Activated CD4-positive, alpha-beta T cell treated with anti-CD3 and anti-CD28 coated beads for 4 hours (primary cell): Measurements from ENCODE around the gene ITGA1.

Experiments
- DNase-seq, 2 donors: peaks; one replicate each; pipeline ENCODE4 v3.0.0-alpha.2; 2020

ITGA1 gene

DNA sequence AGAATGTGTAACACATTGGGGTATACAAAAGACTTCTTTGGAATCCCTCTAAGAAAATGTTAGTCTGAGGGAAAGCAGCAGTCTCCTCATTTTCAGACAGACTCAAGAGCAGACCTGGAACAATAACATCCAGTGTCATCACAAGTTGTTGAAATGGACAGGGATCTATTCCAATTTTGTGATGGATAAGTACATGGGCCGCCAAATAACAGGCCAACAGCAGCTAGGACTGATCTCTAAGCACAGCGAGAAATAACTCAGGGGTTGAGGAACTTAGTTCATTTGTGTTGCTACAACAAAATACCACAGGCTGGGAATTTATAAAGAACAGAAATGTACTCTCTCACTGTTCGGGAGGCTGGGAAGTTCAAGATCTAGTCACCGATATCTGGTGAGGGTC lies 193.8 kb downstream of the ITGA1 start:
- DNase-seq: no peak

DNA sequence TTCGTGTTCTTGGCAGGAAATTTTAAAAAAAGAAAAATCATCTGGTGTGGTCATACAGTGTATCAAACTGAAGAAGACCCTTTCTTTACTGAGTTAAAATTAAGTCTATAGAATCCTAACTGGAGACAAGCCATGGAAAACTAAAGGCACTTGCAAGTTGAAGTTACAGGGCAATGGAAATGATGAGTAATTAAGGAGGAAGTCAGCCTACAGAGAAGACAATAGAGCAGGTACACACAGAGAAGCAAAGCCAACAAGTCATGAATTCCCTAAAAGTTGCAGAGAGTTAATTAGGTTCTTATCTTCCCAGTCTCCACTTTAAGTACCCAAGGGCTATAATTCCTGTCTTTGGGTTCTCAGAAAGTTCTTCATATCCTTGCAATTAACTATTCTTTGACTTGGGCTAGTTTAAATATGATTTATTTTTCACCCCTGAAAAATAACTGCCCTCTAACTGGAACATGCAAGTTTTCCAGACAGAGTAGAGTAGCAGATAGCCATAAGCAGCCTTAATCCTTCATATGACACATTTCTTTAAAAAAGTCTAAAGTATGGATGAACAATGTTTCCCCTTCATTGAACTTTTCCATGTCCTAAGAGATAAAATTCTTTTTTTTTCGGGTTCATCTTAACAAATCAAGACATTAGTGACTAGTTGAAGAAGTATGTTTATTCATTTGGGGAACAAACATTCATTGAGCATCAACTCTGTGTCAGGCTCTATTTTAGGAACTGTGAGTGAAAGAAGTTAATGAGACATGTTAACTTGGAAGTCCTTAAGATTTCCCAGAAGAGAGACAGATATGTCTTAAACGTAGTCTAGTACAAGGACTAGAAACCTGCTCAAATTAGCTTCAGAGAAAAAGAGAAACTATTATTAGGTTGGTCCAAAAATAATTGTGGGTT lies 196.3 kb downstream of the ITGA1 start:
- no peak for DNase-seq

DNA sequence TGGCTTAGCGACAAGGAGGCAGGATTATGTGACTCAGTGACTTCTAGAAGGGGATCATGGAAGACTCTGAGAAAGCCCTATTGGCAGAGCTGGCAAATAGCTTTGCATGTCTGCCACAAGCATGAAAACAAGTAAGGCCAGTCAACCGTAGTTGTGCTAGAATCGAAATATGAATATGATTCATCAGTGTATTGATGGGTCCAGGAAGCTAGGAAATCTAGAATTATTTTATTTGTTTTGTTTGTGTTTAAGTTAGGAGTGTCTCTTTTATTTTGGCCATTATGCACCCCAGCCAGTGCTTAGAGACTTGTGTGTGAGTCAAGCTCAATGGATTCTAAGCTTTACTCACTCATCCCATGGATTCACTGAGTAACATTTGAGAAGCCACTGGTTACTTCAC lies 197.6 kb downstream of the ITGA1 start:
- DNase-seq: no peak

DNA sequence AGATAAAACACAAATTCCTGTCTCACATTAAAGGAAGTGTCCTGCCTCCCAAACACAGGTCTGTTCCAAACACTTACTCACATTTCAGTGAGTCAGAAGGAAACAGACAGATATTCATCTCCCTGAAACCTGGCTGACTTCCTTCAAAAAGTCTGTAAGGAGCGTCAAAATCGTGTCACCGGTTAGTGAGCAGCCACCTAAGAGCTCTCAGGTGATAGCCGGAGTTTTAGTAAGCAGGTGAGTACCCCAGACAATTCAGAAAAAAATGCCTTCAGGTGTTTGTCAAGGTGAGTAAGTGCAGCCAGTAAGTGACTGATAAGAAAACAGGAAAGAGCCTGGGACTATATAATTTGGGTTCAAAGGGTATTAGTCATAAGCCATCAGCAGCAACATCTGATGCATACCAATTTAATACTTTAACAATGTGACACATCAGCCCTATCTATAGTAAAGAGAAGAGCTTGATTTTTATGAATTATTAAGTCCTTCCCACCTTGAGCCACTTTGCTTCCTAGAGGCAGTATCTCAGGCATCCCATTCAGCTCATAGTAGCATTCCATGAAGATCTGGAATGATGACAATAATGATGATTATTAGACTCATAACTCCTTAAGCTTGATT lies 200.1 kb downstream of the ITGA1 start:
- DNase-seq: peak; percentile 8 to 20

DNA sequence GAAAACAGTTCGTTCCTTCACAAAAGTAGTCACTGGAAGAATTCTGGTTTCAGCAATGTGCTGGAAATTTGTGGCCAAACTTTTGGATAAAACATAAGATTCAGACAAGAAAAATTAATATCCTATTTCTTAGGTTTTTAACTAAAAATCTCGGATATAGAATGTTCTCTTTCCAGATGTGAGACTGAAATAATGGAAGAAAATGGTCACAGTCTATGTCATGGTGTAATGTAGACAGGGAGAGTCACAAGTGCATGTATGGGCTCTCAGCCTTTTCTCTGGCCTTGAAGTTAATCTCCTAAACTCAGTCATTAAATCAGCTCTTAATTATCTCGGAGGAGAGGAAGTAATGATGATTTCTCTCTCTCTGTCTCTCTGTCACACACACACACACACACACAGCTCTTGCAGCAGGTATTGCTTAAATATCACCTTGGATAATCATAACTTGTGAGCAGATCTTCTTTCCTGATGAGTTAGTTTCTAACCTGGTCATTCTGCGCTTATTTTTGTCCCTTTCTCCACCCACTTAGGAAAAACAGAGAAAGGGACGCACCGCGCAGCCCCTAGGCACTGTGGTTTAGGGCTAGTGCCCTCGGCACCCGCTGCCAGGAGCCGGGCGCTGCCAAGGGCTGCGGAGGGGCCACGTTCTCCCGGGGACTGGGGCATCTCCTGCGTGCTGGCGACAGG lies 200.8 kb downstream of the ITGA1 start:
- peak in 1 of 2 donors; percentile 20 for DNase-seq

DNA sequence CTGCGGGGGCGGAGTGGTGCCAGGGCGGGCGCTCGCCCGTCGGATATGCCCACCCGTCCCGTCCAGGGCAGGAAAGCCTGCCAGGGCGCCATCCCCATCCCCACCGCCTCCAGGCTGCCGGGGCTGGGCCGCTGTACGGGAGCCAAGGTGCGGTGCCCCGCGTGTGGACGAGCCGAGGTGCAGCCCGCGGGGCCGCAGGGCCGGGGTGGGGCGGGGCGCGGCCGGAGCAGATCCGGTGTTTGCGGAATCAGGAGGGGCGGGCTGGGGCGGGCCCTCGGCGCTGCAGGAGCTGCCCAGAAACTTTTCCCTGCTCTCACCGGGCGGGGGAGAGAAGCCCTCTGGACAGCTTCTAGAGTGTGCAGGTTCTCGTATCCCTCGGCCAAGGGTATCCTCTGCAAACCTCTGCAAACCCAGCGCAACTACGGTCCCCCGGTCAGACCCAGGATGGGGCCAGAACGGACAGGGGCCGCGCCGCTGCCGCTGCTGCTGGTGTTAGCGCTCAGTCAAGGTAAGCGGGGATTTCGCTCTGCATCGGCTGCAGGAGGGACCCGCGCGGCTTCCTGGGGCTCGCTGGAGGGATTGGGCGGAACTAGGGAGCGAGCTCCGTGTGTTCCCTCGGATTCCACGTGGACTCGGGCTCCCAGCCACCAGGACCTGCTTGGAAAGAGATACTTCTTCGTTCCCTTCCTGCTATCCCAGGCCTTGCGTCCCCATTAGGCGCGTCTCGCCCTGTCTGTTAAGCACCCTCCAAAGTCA lies 201.5 kb downstream of the ITGA1 start, which contains the start of gene ITGA2:
ITGA2 (plus strand) TSS at position 328 of the 756 bp plus-strand sequence; CDS start at position 445, 117 bp downstream.
- peak; percentile 2 to 12 for DNase-seq

DNA sequence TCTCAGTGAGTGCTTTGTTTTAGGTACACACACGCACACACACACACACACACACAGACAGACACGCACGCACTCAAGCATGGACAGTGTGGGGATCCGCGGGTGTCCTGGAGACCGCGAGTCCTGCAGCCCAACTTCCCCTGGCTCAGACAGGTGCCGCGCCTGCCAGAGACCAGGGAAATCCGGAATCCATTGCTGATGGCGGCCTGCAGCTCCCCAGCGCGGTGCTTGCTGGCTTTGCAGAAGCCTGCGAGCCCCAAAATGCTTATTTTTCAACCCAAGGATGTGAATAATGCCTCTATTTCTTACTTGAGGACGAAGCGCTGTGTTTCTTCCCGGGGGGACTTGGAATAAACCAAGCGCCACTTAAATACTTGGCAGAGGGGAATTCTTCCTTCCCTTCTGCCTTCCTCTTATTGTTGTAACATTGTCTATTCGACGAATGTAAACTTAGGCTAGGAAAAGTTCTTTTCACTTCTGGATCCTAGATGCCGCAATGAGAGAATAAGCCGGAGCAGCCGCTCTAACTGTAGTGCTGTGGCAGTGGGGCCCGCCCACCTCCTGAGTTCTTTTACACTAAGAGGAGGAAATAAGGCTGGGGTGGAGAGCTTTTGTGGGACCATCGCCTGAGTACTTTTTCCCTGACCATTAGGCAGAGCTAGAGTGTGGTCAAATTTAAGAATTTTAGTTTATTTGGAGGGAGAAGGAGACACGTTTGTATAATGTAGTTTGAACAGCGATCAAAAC lies 202.2 kb downstream of the ITGA1 start:
- DNase-seq: peak; percentile 15 to 23

DNA sequence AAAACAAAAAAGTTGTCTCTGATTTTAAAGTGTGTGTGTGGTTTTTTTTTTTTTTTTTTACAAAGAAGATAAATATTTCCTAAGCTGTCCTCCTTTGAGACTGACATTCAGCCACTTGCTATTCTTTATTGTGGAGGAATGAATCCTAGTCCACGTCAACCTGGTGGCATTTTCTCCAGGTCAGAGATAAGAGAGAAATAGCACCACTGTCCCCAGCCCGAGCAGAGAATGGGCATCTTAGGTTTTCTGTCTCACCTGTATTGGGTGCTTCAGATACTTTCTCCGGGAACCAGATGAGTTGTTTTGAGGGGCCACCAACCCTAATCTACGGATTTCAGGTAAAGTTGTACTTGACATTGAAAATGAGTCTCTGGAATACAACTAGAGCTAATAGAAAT lies 202.8 kb downstream of the ITGA1 start:
- DNase-seq: no peak

DNA sequence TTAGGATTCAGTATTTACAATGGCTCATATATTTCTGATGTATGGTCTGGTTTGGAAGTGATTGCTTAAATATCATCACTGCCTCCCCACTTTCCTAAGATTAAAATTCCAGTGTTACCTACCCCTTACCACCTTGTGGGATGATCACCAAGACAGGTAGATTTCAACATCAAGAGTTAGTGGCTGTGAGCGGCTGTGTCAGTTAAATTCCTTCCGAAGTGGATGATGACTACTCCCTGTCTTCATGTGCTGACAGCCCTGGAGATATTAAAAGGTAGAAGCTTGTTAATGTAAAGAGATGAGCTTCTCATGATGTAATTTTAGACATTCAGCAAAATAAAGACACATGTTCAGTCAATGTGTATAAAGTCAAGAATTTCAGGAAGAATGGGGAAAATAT lies 205.7 kb downstream of the ITGA1 start:
- no peak for DNase-seq

DNA sequence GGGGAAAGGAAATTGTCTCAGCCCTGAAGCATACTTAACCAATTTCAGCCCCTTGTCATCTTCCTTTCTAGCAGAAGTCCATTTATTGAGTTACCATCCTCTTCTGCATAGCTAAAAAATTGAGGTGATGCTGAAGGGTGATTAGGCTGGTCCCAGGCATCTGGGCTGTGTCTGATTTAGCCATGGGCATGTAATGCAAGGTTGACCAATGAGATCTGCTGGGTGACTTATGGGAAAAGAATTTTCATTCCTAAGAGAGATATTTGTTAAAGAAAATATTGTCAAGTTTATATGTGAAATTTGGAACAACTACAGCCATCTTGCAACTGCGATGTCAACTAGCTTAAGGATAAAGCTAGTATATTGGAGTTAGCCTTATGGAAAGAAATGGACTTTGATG lies 206.6 kb downstream of the ITGA1 start:
- DNase-seq: no peak

DNA sequence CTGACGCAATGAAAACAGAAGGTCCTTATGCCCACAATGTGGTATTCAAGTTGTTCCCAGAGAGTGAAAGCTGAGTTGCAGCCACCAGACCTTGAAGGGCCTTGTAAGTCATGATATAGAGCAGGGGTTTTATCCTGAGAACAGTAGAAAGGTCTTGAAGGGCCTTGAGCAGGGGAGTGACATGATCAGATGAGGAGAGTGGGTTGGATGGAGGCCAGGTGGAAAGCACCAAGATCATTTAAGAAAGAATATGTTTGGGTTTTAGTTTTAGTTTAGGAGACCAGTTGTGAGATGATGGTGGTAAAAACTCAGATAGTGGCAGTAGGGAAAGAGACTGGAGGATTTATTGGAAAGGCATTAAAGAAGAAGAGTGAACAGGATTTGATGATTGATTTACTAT lies 207.4 kb downstream of the ITGA1 start:
- no peak for DNase-seq

DNA sequence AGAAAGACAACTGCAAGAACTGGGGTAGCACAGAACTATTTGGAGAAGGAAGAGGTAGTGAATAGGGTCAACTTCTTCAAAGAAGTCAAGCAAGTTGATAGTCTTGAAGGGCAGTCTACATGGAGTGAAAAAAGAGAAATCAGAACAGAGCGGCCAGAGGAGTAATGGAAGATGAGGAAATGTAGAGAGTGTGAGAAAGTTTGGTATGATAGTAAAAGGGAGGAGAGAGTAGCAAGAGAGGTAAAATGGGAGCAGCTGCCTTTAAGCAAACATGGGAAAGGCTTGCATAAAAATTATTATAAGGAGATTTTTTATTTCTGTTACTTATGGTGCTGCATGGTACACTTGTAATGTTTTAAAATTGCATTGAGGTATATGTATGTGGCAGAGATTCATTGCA lies 208.2 kb downstream of the ITGA1 start:
- no peak for DNase-seq

DNA sequence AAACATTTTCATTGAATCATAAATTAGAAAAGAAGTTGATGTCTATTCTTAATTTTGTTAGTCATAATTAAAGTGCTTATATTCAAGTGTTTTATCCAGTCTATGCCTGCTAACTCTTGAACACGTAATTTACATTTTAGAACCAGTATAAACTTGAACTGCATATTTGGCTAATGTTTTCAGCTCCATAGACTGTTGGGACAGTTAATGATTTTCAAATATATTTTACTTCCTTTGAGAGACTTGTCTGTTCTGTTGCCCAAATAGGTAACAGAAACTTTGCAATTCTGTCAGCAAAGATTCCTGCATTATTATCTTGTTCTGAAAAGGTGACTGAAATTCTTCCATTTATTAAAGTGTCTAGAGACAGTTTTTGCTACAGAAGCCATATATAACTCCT lies 209.3 kb downstream of the ITGA1 start:
- no peak for DNase-seq

DNA sequence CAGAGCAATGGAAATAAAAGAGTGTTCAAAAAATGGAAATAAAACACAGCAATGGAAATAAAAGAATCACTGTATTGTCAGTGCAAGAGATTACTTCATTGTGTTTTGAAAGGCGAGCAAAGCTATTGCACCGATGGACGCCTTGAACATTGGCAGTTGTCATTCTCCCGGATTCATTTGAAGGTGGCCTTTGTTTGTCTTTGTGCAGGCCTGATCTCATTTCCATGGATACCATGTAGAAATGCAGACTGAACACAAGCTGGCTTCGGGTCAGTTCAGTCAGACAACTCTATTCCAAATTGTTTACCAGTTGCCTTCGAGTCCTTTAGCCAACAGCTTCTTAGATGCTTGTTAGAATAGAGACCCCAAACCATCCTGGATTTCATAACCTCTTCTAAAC lies 209.7 kb downstream of the ITGA1 start:
- DNase-seq: no peak

DNA sequence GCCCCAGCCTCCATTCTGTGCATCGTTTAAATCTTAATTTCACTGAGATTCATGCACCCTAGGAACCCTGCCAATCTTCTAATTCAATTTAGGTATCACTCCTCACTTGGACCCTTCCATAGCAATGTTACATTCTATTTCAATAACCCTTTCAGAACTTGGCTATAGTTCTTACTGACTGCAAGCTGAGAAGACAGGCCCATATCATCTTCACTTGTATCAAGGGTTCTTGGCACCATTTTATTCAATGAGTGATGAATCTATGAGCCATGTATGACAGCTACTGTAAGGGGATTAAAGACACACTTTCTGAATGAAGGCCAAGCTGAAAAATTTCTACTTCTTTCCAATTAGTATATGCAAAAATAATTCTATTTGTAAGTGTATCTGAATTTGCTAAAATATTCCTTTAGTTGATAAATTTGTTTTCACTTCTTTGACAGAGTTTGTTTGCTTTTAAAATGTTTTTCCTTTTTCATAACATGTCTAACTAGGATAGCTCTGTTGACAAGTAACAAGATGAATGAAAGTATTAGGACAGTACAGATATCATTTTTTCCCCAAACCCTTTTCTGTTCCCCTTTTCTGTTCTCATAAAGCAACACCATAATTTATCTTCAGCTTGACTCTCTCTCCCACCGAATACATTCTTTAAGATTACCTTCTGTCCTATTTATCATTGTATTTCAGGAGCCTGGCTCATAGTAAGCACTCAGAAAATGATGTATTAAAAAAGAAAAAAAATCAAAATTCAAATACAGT lies 211.0 kb downstream of the ITGA1 start:
- DNase-seq: no peak

DNA sequence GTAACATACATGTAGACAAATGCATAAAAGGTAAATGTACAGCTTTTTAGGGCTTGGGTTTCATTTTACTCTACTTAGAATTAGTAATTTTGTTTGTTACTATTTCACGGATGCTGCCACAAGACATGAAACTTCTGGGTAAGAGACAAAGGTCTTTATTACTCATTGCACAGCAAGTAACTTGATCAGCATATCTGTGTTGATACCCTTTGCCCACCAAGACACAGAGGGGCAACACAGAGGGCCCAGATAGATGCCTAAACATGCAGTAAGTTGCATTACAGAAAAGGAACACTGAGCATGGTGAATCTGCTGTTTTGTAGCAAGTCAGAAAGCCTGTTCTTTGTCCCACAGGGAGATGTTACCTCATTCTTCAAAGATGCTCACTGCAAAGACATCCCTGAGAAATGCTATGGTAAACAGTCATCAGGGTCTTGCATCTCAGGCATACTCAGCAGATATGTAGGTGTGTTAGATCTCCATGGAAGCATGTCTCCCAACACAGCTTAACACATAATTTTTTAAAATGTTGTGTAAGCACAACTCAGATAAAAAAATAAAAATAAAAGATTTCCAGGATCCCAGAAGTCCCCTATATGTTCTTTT lies 211.7 kb downstream of the ITGA1 start:
- DNase-seq: no peak

DNA sequence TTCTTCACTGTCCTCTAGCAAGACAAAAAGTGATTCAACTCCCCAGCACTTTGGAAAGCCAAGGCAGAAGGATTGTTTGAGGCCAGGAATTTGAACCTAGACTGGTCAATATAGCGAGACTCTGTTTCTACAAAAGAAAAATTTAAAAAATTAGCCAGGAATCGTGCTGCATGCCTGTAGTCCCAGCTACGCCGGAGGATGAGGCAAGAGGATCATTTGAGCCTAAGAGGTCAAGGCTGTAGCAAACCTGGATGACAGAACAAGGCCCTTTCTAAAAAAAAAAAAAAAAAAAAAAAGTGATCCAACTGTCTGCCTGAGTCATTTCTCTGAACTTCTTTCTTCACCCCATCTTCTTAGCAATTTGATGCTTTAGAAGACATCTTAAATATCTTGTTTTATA lies 213.8 kb downstream of the ITGA1 start:
- no peak for DNase-seq

DNA sequence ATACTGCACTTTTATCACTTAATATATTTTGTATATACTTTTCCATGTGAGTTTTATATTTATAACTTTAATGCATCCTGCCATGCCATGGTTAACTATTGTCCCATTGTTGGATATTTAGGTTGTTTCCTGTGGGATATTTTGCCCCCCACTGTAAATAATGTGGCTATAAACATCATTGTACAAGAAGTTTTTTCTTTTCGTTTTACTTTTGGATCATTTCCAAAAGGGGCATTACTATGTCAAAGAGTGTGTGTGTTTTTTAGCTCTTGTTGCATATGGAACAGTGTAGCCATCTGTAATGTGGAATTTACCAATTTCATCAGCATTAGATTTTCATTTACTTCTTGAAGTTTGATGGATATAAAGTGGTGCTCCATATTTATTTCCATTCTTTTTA lies 214.8 kb downstream of the ITGA1 start:
- DNase-seq: no peak

DNA sequence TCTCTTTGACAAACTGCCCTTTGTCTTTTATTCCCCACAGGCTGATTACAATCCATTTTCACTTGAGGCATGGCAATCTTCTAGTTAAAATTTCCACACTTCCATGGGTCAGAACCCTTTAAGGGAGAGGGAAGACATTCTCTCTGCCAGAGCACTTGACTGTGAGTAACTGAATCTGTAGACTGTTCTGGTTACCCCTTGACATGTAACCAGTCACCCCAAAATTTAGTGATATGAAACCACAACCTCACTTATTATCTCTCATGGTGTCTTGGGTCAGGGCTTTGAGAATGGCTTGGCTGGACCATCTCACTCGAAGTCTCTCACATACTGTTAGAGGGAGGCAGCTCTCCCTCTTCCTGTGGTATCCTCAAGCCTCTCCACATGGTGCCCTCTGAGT lies 215.4 kb downstream of the ITGA1 start:
- no peak for DNase-seq

DNA sequence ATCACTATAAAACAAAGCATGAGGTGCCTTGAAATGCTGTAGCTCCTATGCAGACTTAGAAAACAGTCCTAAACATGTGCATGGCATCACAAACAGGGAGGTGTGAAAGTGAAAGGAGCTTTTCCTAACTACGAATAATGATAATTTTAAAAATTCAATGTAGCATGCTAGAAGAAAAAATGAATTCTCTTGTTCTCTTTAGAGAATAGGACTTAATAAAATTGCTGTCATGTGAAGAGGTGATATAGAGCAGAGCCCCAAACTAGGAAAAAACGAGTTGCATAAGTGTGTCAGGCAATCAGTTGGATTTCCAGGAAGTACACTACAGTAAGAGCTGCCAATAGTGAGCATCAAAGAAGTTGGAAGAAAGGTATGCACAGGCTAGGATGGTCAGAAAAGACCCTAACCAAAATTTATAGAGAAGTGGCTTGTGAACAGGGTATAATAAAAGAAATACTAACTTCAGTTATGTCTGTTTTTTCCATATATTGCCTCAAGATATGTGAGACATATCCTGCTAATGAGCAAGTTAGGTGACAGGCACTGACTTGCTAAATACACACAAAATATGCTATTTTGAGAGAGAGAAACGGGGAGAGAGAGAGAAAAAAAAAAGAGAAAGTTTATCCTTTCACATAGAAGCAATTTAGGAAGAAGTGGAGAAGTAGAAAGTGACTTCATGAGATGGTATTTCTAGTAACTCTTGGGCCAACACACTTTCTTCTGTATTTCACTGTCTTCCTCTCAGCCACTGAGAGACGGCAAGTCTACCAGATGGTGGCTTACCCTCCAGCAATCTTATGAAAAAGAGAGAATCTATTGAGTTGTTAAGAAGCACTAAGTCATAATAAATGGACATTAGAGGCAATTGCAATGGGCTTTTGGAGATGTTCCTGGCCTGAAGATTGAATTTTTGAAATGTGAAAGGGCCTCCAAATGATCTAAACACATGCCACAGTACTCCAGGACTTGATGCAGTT lies 219.5 kb downstream of the ITGA1 start:
- DNase-seq: no peak
